GM19438 (cell line): Measurements from ENCODE around the gene MCCD1.

ENCODE experiments used
- ATAC-seq: cut with Tn5 transposase; IDR thresholded peaks from one replicate; pipeline ENCODE4 v1.9.1; 2021; ENCODE audit warnings: low read depth; ENCODE audit not compliant: unreplicated experiment

The MCCD1 gene

DNA sequence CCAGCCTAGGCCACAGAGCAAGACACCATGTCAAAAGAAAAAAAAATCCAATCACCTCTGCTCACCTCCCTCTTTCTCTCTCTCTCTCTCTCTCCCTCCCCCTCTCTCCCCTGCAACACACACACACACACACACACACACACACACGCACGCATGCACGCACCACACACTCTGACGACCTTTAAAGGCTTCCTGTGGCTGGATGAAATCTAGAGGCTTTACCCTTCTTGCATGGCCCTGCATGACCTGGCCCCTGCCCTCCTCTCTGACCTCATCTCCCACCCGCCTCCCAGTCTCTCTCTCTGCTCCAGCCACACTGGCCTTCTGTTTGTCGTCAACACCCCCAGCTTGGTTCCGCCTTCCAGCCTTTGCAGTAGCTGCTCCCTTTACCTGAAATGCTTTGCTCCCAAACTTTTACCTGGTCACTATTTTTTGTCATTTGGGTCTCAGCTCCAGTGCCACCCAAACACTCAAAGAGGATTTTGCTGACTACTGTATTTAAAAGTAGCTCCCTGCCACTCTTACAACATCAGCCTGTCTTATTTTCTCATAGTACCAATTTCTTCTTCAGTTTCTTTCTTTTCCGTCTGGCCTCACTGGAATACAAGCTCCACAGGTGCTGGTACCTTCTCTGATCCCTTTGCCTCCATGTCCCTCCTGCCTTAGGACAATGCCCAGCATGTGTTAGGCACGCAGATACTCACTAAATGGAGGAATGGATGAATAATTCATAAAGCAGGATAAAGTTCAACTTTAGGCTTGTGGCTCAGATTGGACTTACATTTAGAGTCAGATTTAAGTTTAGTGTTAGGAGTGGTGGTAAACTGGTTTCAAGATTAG is 39.0 kb downstream of the MCCD1 start:
- ATAC-seq = no peak

- ATAC-seq = peak; percentile 62
Measured at GRCh38 chr6:31568537-31568961, 39.8 kb downstream of the MCCD1 start.

- no peak for ATAC-seq
Measured at GRCh38 chr6:31569861-31570536, 41.2 kb downstream of the MCCD1 start.

- no peak for ATAC-seq
Measured at GRCh38 chr6:31572041-31572911, 43.5 kb downstream of the MCCD1 start, which contains the start of gene LTA. Gene LTA (plus strand): TSS chr6:31572289. CDS start chr6:31572743, 454 bp downstream.

- no peak for ATAC-seq
Measured at GRCh38 chr6:31573239-31574105, 44.7 kb downstream of the MCCD1 start.

- no peak for ATAC-seq
Measured at GRCh38 chr6:31574106-31575061, 45.6 kb downstream of the MCCD1 start.

DNA sequence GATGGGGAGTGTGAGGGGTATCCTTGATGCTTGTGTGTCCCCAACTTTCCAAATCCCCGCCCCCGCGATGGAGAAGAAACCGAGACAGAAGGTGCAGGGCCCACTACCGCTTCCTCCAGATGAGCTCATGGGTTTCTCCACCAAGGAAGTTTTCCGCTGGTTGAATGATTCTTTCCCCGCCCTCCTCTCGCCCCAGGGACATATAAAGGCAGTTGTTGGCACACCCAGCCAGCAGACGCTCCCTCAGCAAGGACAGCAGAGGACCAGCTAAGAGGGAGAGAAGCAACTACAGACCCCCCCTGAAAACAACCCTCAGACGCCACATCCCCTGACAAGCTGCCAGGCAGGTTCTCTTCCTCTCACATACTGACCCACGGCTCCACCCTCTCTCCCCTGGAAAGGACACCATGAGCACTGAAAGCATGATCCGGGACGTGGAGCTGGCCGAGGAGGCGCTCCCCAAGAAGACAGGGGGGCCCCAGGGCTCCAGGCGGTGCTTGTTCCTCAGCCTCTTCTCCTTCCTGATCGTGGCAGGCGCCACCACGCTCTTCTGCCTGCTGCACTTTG is 46.7 kb downstream of the MCCD1 start, which contains the start of gene TNF:
TNF (plus strand) TSS at position 231 of the 567 bp plus-strand sequence; CDS start at position 408, 177 bp downstream.
- ATAC-seq = no peak

DNA sequence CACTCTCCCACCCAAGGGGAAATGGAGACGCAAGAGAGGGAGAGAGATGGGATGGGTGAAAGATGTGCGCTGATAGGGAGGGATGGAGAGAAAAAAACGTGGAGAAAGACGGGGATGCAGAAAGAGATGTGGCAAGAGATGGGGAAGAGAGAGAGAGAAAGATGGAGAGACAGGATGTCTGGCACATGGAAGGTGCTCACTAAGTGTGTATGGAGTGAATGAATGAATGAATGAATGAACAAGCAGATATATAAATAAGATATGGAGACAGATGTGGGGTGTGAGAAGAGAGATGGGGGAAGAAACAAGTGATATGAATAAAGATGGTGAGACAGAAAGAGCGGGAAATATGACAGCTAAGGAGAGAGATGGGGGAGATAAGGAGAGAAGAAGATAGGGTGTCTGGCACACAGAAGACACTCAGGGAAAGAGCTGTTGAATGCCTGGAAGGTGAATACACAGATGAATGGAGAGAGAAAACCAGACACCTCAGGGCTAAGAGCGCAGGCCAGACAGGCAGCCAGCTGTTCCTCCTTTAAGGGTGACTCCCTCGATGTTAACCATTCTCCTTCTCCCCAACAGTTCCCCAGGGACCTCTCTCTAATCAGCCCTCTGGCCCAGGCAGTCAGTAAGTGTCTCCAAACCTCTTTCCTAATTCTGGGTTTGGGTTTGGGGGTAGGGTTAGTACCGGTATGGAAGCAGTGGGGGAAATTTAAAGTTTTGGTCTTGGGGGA is 47.4 kb downstream of the MCCD1 start:
- no peak for ATAC-seq

DNA sequence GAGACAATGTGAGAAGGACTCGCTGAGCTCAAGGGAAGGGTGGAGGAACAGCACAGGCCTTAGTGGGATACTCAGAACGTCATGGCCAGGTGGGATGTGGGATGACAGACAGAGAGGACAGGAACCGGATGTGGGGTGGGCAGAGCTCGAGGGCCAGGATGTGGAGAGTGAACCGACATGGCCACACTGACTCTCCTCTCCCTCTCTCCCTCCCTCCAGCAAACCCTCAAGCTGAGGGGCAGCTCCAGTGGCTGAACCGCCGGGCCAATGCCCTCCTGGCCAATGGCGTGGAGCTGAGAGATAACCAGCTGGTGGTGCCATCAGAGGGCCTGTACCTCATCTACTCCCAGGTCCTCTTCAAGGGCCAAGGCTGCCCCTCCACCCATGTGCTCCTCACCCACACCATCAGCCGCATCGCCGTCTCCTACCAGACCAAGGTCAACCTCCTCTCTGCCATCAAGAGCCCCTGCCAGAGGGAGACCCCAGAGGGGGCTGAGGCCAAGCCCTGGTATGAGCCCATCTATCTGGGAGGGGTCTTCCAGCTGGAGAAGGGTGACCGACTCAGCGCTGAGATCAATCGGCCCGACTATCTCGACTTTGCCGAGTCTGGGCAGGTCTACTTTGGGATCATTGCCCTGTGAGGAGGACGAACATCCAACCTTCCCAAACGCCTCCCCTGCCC is 48.3 kb downstream of the MCCD1 start:
- ATAC-seq = no peak

- no peak for ATAC-seq
Measured at GRCh38 chr6:31577579-31577966, 48.8 kb downstream of the MCCD1 start.

GRCh38 chr6:31578184-31579118 is 49.7 kb downstream of the MCCD1 start:
- no peak for ATAC-seq

DNA sequence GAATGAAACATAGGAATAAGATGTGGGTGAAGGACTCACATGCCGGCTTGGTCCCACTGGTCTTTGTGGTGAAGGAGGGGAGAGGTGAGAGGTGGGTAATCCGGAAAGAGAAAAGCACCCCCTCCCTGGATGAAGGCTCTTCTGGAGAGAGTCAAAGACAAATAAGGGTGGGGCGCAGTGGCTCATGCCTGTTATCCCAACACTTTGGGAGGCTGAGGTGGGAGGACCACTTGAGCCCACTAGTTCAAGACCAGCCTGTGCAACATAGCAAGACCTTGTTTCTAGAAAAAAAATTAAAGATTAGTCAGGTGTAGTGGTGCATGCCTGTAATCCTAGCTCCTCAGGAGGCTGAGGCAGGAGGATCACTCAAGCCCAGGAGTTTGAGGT is 50.4 kb downstream of the MCCD1 start:
- ATAC-seq = no peak
